Measurements from ENCODE around the gene BASP1. TPM values are rescaled to one million over a fixed set of nuclear protein-coding genes. Genes with fewer than 3 reads are reported as not detected.
"Not testable (repeated sequence)": the region's sequence is repeated elsewhere in the genome, so short reads cannot be mapped to it uniquely, and the experiment has no call there.

BASP1 gene
- polyA plus RNA-seq, 3 donors from 2014 or later, result 1.6 to 7.2 (median 5.3) TPM

DNA sequence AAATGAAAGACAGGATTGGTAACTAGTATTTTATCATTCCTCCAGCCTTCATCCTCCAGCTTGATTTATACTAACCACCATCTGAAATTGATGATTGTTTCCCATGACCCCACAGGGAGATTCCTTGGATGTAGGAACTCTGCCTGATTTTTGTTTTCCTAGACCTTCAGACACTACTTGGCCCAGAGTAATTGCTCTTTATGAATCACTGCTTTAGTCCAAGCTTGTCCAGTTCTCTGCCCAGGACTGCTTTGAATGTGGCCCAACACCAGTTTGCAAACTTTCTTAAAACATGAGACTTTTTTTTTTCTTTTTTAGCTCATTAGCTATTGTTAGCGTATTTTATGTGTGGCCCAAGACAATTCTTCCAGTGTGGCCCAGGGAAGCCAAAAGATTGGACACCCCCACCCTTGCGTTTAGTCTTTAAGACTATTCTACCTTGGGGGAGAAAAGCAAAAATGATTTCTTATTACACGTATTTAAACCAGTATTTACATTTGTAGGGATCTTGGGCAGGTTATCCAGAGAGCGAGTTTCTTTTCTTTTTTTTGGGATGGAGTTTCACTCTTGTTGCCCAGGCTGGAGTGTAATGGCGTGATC, 18.4 kb downstream of the BASP1 start:
- DNase-seq, result no peak
- H3K36me3 Mint-ChIP-seq, result no peaks in the 10 kb centered on the region
- peaks cover 0 to 23% (median 8%) of the 10 kb centered on the region in 6 donors for H3K9me3 Mint-ChIP-seq
- no peak overlapping the region for H3K27ac Mint-ChIP-seq
- H3K4me3 Mint-ChIP-seq, result no peak overlapping the region
- no peaks in the 10 kb centered on the region for H3K27me3 Mint-ChIP-seq (ENCODE audit: low read depth in 3 of 3)
- H3K4me1 Mint-ChIP-seq, result no peaks in the 10 kb centered on the region

DNA sequence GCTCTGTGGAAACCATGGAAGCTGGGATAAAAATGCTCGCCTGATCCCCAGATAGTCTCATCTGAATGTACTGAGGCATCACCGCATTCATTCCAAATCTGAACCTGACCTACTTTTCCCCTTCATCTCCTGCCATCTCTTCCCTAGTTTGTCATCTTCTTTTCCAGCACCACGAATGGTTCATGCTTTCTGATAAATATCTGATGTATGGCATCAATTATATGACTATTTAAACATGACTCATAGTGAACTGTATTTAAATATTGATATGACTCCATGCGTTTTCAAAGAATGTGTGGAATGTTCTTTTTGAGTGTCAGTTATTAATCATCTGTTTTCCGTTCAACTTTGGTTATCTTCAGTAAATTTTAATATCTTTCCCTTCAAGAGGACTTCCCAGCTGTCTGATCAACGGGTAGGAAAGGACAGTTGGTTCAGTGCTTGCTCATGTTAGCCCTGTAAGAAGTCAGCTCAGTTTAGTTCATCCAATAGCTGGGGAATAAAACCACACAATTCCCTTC, 21.1 kb downstream of the BASP1 start:
- no peaks in the 10 kb centered on the region for H3K4me1 Mint-ChIP-seq
- H3K9me3 Mint-ChIP-seq, result peaks cover 0 to 17% (median 8%) of the 10 kb centered on the region in 6 donors
- no peak for DNase-seq
- no peak overlapping the region for H3K4me3 Mint-ChIP-seq
- no peaks in the 10 kb centered on the region for H3K36me3 Mint-ChIP-seq
- H3K27ac Mint-ChIP-seq, result no peak overlapping the region
- H3K27me3 Mint-ChIP-seq (ENCODE audit: low read depth in 3 of 3), result peaks cover 0 to 2% (median 0%) of the 10 kb centered on the region in 3 donors

DNA sequence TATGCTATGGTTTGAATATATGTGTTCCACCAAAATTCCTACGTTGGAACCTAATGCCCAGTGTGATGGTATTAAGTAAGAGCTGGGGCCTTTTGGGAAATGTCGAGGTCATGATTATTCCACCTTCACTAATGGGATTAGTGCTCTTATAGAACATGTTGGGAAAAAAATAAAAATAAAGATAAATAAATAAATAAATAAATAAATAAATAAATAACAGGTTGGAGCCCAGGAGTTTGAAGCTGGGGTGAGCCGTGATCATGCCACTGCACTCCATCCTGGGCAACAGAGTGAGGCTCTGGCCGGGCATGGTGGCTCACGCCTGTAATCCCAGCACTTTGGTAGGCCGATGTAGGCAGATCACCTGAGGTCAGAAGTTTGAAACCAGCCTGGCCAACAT, 22.5 kb downstream of the BASP1 start:
- Mint-ChIP-seq H3K4me1 (no peaks in the 10 kb centered on the region), H3K9me3 (peaks cover 2 to 12% (median 10%) of the 10 kb centered on the region in 6 donors), H3K4me3 (no peak overlapping the region), H3K27me3 (ENCODE audit: low read depth in 3 of 3) (peaks cover 0 to 2% (median 0%) of the 10 kb centered on the region in 3 donors), H3K27ac (no peak overlapping the region), H3K36me3 (no peaks in the 10 kb centered on the region)
- no peak for DNase-seq

DNA sequence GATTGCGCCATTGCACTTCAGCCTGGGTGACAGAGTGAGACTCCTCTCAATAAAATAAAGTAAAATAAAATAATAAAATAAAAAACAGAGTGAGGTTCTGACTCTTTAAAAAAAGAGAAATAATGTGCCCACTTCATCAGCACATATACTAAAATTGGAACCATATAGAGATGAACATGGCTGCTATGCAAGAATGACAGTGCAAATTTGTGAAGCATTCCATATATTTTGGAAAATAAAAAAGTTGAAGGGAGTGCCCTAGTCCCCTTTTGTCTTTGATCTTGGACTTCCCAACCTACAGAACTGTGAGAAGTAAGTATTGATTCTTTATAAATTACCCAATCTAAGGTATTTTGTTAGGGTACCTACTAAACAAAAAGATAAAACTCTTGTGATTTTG, 23.1 kb downstream of the BASP1 start:
- Mint-ChIP-seq H3K9me3 (peaks cover 2 to 11% (median 10%) of the 10 kb centered on the region in 6 donors), H3K27ac (no peak overlapping the region), H3K4me3 (no peak overlapping the region), H3K36me3 (no peaks in the 10 kb centered on the region), H3K4me1 (no peaks in the 10 kb centered on the region), H3K27me3 (ENCODE audit: low read depth in 3 of 3) (peaks cover 0 to 2% (median 0%) of the 10 kb centered on the region in 3 donors)
- DNase-seq, result no peak

DNA sequence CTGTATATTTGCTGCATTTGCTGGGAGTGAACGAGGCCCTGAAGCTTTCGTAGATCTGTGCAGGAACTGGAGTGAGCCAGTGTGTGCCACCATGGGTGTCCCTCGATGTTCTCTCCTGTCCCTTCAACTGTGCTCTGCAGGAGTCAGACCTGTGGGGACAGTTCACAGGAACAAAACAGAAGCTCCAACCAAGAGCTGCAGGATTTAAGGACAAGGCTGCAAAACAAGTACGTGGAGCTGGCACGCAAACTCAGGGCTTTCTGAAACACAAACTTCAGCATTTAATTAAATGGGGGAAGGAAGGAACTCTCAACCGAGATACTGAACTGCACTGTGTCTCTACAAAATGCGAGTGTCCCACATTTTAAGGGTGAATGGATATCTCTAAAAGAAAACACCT, 24.2 kb downstream of the BASP1 start:
- Mint-ChIP-seq H3K27me3 (ENCODE audit: low read depth in 3 of 3) (peaks cover 0 to 2% (median 0%) of the 10 kb centered on the region in 3 donors), H3K36me3 (no peaks in the 10 kb centered on the region), H3K27ac (no peak overlapping the region), H3K9me3 (peaks cover 4 to 8% (median 6%) of the 10 kb centered on the region in 6 donors), H3K4me1 (no peaks in the 10 kb centered on the region), H3K4me3 (no peak overlapping the region)
- DNase-seq, result no peak

DNA sequence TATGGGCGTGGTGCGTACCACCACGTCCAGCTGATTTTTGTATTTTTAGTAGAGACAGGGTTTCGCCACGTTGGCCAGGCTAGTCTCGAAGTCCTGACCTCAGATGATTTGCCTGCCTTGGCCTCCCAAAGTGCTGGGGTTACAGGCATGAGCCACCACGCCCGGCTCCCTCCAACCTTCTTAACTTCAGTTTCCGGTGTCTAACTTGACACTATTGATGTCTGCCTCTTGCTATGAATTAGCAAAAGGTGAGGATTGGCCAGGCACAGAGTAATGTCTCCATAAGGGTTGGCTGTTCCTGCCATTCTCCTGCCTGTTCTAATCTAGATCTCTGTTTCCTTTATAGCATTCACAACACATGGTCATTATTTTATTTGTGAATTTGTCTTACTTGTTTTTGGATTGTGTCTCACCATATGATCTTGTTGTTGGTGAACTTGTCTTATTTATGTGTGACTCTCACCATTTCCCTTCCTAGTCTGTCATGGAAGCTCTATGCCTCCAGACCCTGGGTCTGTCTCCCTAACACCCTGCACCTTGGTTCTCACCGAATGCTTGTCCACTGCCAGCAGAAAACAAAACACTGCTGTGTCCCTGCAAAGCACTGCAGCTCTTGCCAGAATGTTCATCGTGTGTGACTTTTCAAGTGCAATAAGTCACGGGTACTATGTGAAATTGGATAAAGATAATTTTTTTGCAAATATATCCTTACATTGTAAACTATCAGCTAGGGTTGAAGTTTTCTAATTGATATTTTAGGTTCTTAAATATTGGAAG, 26.0 kb downstream of the BASP1 start:
- H3K4me1 Mint-ChIP-seq, result no peaks in the 10 kb centered on the region
- no peak overlapping the region for H3K4me3 Mint-ChIP-seq
- peaks cover 0 to 2% (median 0%) of the 10 kb centered on the region in 3 donors for H3K27me3 Mint-ChIP-seq (ENCODE audit: low read depth in 3 of 3)
- H3K36me3 Mint-ChIP-seq, result no peaks in the 10 kb centered on the region
- no peak for DNase-seq
- H3K27ac Mint-ChIP-seq, result no peak overlapping the region
- peaks cover 4 to 8% (median 6%) of the 10 kb centered on the region in 6 donors for H3K9me3 Mint-ChIP-seq

DNA sequence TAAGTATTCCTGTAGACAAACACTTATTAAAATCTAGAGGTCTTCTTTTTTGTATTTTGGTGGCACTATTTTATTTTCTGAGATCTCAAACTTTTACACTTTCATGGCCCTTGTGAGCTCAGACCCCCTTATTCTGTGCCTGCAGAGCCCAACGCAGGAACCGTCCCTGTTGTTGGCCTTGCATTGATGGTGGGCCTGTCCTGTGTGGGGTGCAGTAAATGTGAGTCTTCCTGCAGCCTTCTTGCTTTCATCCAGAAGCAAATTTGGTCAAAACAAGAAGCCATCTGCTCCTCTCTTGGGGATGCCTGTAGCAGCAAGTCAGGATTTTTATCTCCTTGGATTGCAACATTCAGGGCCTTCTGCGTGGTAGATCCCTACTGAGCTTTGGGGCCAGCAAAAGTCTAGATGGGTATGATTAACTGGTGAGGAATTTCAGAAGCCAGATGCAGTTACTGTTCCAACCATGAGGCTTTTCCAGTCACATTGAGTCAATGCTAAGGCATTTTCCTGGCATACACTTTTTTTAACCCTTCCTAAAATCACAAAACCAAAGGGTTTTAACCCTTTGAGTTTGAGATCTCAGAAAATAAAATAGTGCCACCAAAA, 31.7 kb downstream of the BASP1 start:
- no peaks in the 10 kb centered on the region for H3K4me1 Mint-ChIP-seq
- H3K27me3 Mint-ChIP-seq (ENCODE audit: low read depth in 3 of 3), result no peaks in the 10 kb centered on the region
- peaks cover 0 to 3% (median 0%) of the 10 kb centered on the region in 3 donors for H3K36me3 Mint-ChIP-seq

DNA sequence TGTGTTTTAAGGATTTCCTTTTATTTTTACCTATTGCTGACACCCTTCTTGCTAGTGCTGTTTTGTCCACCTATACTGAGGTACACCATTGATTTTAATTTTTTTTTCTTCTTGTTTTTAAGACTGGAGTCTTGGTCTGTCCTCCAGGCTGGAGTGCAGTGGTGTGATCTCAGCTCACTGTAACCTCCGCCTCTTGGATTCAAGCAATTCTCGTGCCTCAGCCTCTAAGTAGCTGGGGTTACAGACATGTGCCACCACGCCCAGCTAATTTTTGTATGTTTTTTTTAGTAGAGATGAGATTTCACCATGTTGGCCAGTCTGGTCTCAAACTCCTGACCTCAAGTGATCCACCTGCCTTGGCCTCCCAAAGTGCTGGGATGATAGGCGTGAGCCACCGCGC, 32.4 kb downstream of the BASP1 start:
- not testable (repeated sequence) for H3K27ac Mint-ChIP-seq; DNase-seq; H3K4me1 Mint-ChIP-seq; H3K4me3 Mint-ChIP-seq; H3K36me3 Mint-ChIP-seq; H3K27me3 Mint-ChIP-seq (ENCODE audit: low read depth in 3 of 3)
- peaks cover 0 to 30% (median 9%) of the 10 kb centered on the region in 6 donors for H3K9me3 Mint-ChIP-seq

More for the DNA sequence above, 31.7 kb downstream of the BASP1 start:
- DNase-seq, result no peak
- H3K4me3 Mint-ChIP-seq, result no peak overlapping the region
- H3K9me3 Mint-ChIP-seq, result peaks cover 3 to 25% (median 9%) of the 10 kb centered on the region in 6 donors
- H3K27ac Mint-ChIP-seq, result no peak overlapping the region

DNA sequence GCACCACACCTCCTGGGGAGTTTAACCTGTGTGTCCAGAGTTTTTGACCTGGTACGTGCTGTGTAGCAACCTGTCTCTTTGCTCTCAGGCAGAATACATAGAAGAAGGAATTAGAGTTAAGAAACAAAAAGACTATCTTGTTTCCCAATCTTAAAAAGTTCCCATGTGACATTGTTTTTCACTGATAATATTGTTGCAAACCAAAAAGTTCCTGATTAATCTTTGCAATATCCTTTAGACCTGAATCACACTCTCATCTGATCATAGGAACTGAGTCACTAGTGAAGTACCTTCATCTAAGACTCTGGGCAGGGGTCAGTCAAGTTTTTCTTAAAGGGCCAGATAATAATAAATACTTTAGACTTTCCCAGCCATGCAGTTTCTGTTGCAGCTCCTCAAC, 35.1 kb downstream of the BASP1 start:
- Mint-ChIP-seq H3K27me3 (ENCODE audit: low read depth in 3 of 3) (no peaks in the 10 kb centered on the region), H3K4me1 (no peaks in the 10 kb centered on the region), H3K4me3 (no peak overlapping the region), H3K9me3 (peaks cover 0 to 30% (median 7%) of the 10 kb centered on the region in 6 donors), H3K36me3 (peaks cover 0 to 3% (median 0%) of the 10 kb centered on the region in 3 donors), H3K27ac (no peak overlapping the region)
- no peak for DNase-seq

DNA sequence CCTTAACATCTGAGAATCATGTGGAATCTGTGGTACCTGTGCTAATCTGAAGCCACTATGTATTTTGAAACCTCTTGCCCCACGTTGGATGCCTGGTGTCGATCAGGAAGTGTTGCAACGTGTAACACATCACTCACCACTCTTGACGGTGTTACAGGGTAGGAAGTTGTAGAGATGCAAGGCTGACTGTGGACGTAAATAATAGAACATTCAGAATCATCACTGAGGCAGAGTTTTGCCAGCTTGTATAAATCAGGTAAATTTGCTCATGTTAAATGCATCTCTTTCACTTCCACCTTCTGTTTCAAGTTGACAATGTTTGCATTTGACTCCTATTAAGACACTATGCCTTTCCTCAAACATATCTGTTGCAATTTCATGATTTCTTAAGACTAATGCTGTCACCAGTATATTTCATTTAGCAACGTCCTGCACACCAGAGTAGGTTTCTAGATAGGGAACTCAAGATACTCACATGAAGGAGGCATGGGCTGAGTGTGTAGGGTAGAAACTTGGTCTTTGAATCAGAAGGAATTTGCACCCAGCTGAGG, 38.1 kb downstream of the BASP1 start:
- Mint-ChIP-seq H3K36me3 (peaks cover 0 to 3% (median 0%) of the 10 kb centered on the region in 3 donors), H3K9me3 (peaks cover 0 to 50% (median 17%) of the 10 kb centered on the region in 6 donors), H3K27ac (peak overlapping the region in 1 of 6 donors; percentile 48), H3K27me3 (ENCODE audit: low read depth in 3 of 3) (peaks cover 0 to under 1% (median 0%) of the 10 kb centered on the region in 3 donors), H3K4me1 (no peaks in the 10 kb centered on the region), H3K4me3 (no peak overlapping the region)
- DNase-seq, result no peak

DNA sequence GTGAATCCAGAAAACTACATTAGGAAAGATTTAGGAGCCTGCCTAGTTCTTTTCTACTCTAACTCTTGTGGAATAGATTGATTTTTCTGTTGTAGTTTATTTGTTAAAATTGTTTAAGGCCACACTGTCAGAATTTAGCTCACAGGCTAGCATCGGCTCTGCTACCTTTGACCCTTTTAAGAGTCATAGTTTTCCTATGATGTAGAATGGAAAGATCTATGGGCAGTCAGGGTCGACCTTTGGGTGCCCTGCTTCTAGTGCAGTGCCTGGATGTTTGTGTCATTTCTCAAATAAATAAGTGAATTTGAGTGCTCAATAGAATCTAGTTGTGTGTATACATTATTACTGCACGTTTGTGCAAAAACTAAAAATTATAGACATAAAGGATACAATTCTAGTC, 38.7 kb downstream of the BASP1 start:
- Mint-ChIP-seq H3K4me3 (no peak overlapping the region), H3K27ac (no peak overlapping the region), H3K27me3 (ENCODE audit: low read depth in 3 of 3) (peaks cover 0 to 2% (median 0%) of the 10 kb centered on the region in 3 donors), H3K36me3 (peaks cover 0 to 3% (median 0%) of the 10 kb centered on the region in 3 donors), H3K4me1 (no peaks in the 10 kb centered on the region), H3K9me3 (peaks cover 0 to 45% (median 17%) of the 10 kb centered on the region in 6 donors)
- no peak for DNase-seq

DNA sequence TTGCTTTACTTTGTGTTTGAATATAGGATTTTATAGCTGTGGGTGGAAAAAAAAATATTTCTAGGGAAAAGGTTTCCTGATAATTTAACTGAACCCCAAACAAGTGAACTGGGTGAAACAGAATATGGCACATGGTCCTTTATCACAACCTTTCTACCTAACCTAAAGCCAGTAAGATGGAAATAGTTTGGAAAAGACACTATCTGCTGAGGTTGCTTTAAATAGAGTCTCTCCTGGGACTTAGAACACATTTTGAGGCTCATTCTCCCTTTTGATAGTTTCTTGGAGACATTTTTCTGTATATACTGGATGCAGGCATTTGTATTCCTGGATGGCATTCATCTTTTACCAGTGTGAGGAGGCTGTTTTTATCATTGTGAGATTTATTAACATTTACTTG, 39.4 kb downstream of the BASP1 start:
- Mint-ChIP-seq H3K36me3 (peaks cover 0 to 3% (median 0%) of the 10 kb centered on the region in 3 donors), H3K27ac (no peak overlapping the region), H3K27me3 (ENCODE audit: low read depth in 3 of 3) (peaks cover 0 to 2% (median 0%) of the 10 kb centered on the region in 3 donors), H3K4me1 (no peaks in the 10 kb centered on the region), H3K4me3 (no peak overlapping the region), H3K9me3 (peaks cover 0 to 38% (median 17%) of the 10 kb centered on the region in 6 donors)
- no peak for DNase-seq

DNA sequence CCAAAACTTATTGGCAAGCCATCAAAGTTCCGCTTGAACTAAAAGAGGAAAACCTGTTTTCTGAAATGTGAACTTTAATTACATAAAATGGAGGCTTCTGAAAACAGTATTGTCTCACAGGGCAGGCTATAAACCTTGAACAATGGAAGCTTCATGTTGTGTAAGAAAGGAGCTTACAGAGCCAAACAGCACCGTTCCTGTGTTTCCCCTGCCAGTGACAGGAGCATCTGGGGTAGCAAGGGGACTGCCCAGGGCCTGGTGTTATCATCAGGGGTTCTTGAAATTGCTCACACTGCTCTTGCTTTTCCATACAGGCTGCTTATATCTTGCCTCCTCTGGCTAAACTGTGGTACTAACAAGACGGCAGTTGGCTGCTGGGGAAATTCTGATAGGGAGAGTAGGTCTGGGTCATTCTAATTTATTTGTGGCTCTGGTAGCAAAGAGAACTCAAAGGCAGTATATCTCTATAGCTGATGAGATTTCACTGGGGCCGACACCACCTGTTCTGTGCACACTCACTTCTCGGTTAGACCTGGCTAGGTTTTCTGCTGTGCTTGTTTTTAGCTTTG, 40.4 kb downstream of the BASP1 start:
- no peak overlapping the region for H3K27ac Mint-ChIP-seq
- DNase-seq, result no peak
- H3K36me3 Mint-ChIP-seq, result no peaks in the 10 kb centered on the region
- H3K4me3 Mint-ChIP-seq, result no peak overlapping the region
- peaks cover 0 to 2% (median 0%) of the 10 kb centered on the region in 3 donors for H3K27me3 Mint-ChIP-seq (ENCODE audit: low read depth in 3 of 3)
- no peaks in the 10 kb centered on the region for H3K4me1 Mint-ChIP-seq
- peaks cover 2 to 31% (median 18%) of the 10 kb centered on the region in 6 donors for H3K9me3 Mint-ChIP-seq
